Measurements from ENCODE around the gene NUP93. TPM values are rescaled to one million over a fixed set of nuclear protein-coding genes. Genes with fewer than 3 reads are reported as not detected.

NUP93 gene
- total RNA-seq, 2 experiments from 2014 or later: 45.6 to 47.2 TPM

DNA sequence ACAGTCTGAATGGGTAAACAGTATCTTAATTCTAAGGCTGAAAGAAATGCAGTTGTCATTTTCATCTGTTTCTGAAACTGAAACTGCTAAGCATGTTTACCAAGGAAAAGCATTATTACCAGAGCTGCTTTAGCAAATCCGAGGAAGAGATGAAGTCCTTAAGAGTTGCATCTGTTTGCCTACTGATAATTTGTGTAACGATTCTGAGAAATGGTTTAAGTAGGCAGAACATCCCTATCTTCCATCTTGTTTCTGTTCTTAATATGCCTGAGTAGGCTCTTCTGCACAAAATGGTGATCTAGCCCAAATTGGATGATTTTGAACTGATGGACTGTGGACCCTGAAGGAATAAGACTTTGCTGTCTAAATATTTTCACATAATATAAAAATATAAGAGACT lies 34.9 kb downstream of the NUP93 start:
- Mint-ChIP-seq H3K36me3 (ENCODE audit: low read depth) (peaks cover 52% of the 10 kb centered on the region), H3K4me1 (ENCODE audit: low read depth) (no peaks in the 10 kb centered on the region), H3K9me3 (no peaks in the 10 kb centered on the region), H3K27me3 (no peaks in the 10 kb centered on the region), H3K4me3 (no peak overlapping the region), H3K27ac (no peak overlapping the region)
- Histone ChIP-seq H3K27me3 (ENCODE audit: control insufficient read depth in 1 of 2, insufficient read depth in 2 of 2, low read length in 2 of 2) (no peaks in the 10 kb centered on the region), H3K27ac (ENCODE audit: low read depth in 1 of 2, low read length in 2 of 2) (no peak overlapping the region), H3K4me1 (ENCODE audit: insufficient read depth, low read length) (no peaks in the 10 kb centered on the region), H3K4me3 (ENCODE audit: low read length) (no peak overlapping the region), H3K36me3 (ENCODE audit: insufficient read depth, low read length) (peaks cover 31% of the 10 kb centered on the region), H3K9me3 (ENCODE audit: control insufficient read depth in 1 of 2, insufficient read depth in 1 of 2, low read length in 2 of 2) (no peaks in the 10 kb centered on the region)
- DNase-seq: no peak
- no peak for ATAC-seq (ENCODE audit: poor library complexity)
- TF ChIP-seq CTCF (IDR thresholded peaks at IDR 0.05): no peak
- CTCF ChIA-PET: no interaction called here
- POLR2A ChIA-PET: interaction anchor here (0.6 kb wide), 1 partner anchor 96 kb away, joined by 3 read pairs; no protein-coding TSS in a partner anchor
- intact Hi-C loops (cut with DNase I, micrococcal nuclease): no loop called here

DNA sequence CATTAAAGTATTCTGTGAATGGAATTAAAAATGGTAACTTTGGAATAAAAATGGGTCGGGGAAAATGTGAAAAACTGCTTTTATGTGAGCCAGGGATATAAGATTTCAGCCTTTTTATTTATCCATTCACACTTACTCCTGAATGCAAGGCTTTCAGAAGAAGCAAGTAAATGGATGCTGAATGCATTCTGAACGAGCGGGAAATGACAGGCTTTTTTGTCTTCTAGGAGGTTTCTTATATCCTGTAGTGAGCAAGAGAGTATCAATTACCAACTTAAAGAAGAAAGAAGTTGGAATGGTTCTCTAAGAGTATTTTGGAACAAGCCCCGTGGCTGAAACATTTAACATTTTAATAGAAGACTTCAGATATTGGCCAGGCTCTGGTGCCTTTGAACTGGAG lies 36.0 kb downstream of the NUP93 start:
- Mint-ChIP-seq H3K27me3 (no peaks in the 10 kb centered on the region), H3K4me1 (ENCODE audit: low read depth) (peaks cover 2% of the 10 kb centered on the region), H3K4me3 (no peak overlapping the region), H3K9me3 (no peaks in the 10 kb centered on the region), H3K36me3 (ENCODE audit: low read depth) (peaks cover 41% of the 10 kb centered on the region), H3K27ac (no peak overlapping the region)
- ATAC-seq (ENCODE audit: poor library complexity) (no peak), DNase-seq (no peak)
- Histone ChIP-seq H3K9me3 (ENCODE audit: control insufficient read depth in 1 of 2, insufficient read depth in 1 of 2, low read length in 2 of 2) (no peaks in the 10 kb centered on the region), H3K27me3 (ENCODE audit: control insufficient read depth in 1 of 2, insufficient read depth in 2 of 2, low read length in 2 of 2) (no peaks in the 10 kb centered on the region), H3K4me3 (ENCODE audit: low read length) (no peak overlapping the region), H3K27ac (ENCODE audit: low read depth in 1 of 2, low read length in 2 of 2) (no peak overlapping the region), H3K4me1 (ENCODE audit: insufficient read depth, low read length) (no peaks in the 10 kb centered on the region), H3K36me3 (ENCODE audit: insufficient read depth, low read length) (peaks cover 20% of the 10 kb centered on the region)
- ChIA-PET CTCF (no interaction called here), POLR2A (no interaction called here)
- intact Hi-C loops (cut with DNase I, micrococcal nuclease): no loop called here
- no peak for TF ChIP-seq CTCF (IDR thresholded peaks at IDR 0.05)

GRCh38 chr16:56767024-56767423 lies 37.1 kb downstream of the NUP93 start:
- intact Hi-C loops (cut with DNase I, micrococcal nuclease): no loop called here
- TF ChIP-seq CTCF (IDR thresholded peaks at IDR 0.05): no peak
- H3K4me1 ChIP-seq (ENCODE audit: insufficient read depth, low read length): peaks cover 3% of the 10 kb centered on the region
- no peaks in the 10 kb centered on the region for H3K27me3 ChIP-seq (ENCODE audit: control insufficient read depth in 1 of 2, insufficient read depth in 2 of 2, low read length in 2 of 2)
- H3K4me3 ChIP-seq (ENCODE audit: low read length): no peak overlapping the region
- CTCF ChIA-PET: no interaction called here
- no peaks in the 10 kb centered on the region for H3K9me3 ChIP-seq (ENCODE audit: control insufficient read depth in 1 of 2, insufficient read depth in 1 of 2, low read length in 2 of 2)
- H3K4me3 Mint-ChIP-seq: no peak overlapping the region
- H3K4me1 Mint-ChIP-seq (ENCODE audit: low read depth): peaks cover 12% of the 10 kb centered on the region
- no peaks in the 10 kb centered on the region for H3K27me3 Mint-ChIP-seq
- peaks cover 15% of the 10 kb centered on the region for H3K36me3 ChIP-seq (ENCODE audit: insufficient read depth, low read length)
- H3K27ac Mint-ChIP-seq: no peak overlapping the region
- no peaks in the 10 kb centered on the region for H3K9me3 Mint-ChIP-seq
- ATAC-seq (ENCODE audit: poor library complexity) (no peak), DNase-seq (no peak)
- H3K36me3 Mint-ChIP-seq (ENCODE audit: low read depth): peaks cover 30% of the 10 kb centered on the region
- no peak overlapping the region for H3K27ac ChIP-seq (ENCODE audit: low read depth in 1 of 2, low read length in 2 of 2)
- POLR2A ChIA-PET: no interaction called here

Measured in CD4-positive, alpha-beta T cell (primary cell).